Activated naive CD4-positive, alpha-beta T cell treated with anti-CD3 and anti-CD28 coated beads, Interleukin-2, amount 50 U/mL, for 16 hours (primary cell): ENCODE data around the gene GCH1.
"Not testable (repeated sequence)": the region's sequence is repeated elsewhere in the genome, so short reads cannot be mapped to it uniquely, and the experiment has no call there.

Experiments
- DNase-seq: peaks from one replicate; pipeline ENCODE4 v3.0.0-alpha.2; 2020

The GCH1 gene

DNA sequence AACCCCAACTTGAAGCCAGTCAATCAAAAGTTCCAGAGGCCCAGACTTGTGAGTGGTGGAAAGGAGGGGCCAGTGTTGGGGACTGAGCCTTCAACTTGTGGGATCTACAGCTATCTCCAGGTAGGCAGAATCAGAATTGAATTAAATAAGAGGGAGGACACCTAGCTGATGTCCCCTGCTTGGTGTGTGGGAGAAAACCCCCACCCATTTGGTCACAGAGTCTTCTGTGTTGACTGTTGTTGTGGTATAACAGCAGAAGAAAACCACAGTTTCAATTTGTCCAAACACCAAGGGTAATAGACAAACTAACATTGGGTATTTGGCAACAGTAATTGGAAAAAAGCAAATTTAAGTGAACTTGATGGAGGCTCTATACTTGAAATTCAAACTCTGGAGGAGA is 3.4 kb upstream of the GCH1 start:
- DNase-seq = no peak

DNA sequence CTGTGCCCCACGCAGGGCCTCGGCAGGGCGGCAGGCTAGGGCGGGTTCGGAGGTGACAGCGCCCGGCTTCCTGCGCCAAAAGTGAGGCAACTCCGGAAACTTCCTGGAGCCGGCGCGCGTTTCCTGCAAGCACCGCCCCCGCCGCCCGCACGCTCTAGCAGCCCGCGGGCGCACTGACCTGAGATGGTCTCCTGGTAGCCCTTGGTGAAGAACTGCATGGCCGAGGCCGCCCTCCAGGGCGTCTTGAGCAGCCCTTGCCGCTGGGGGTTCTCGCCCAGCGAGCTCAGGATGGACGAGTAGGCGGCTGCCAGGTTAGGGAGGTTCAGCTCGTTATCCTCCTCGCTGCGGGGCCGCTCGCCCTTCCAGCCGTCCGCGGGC is 494 bp downstream of the GCH1 start:
- peak; percentile 74 for DNase-seq

DNA sequence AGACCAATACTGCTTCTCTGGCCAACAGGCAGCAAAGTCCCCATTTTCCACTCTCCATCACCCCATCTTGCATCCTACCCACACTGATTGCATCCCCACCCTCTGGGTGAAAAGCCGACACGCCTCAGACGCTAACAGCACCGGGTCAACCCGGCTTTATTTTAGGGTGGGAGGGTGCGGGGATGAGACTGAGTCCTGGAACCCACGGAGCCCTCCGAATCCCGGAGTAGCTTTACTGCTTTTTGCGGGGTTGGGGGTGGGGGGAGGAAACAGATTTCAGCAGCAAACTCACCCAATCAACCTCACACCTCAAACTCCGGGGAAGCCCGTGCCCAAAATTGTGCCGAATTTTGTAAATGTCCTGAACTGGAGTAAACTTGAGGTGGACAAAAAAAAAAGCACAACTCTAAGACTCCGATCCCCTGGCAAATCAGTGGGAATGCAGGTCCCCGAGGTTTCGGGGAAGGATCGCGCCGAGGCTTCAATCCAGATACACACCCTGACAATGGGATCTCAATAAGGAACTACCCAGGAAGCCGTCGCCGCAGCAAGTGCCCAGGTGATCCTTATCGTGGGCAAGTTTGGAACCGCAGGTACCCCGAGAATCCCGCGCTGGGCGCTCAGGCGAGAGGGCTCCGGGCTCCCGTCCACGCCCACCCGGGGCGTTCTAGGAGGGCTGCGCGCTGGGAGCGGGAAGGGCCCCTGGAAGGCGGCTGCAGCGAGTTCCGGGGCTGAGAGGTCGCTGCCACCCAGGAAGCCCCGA is 1.1 kb downstream of the GCH1 start:
- no peak for DNase-seq

DNA sequence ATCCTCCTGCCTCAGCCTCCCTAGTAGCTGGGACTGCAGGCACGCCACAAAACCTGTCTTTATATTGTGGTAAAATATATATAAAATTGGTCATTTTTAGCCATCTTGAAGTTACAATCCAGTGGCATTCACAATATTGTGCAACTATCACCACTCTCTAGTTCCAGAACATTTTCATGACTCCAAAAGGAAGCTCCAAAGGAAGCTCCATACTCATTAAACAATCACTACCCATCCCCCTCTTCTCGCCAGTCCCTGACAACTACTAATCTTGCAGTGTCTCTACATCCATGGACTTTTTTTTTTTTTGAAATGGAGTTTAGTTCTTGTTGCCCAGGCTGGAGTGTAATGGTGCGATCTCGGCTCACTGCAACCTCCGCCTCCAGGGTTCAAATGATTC is 3.1 kb downstream of the GCH1 start:
- DNase-seq = no peak

DNA sequence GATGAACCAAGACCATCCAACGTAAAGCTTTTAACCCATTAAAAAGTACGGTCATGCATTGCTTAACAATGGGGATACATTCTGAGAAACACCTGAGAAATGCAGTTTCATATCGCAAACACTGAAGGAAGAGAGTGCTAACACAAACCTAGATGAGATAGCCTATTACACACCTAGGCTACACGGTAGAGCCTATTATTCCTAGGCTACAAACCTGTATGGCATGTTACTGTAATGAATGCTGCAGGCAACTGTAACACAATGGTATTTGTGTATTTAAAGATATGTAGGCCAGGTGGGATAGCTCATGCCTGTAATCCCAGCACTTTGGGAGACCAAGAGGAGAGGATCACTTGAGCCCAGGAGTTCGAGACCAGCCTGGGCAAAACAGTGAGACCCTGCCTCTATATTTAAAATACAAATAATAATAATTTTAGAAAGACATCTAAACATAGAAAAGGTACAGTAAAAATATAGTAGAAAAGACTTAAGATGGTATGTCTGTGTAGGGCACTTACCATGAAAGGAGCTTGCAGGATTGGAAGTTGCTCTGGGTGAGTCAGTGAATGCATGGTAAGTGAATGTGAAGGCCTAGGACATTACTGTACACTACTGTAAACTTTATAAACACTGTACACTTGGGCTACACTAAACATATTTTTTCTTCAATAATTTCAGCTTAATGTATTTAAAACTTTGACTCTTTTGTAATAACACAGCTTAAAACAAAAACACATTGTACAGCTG is 4.6 kb downstream of the GCH1 start:
- not testable (repeated sequence) for DNase-seq

DNA sequence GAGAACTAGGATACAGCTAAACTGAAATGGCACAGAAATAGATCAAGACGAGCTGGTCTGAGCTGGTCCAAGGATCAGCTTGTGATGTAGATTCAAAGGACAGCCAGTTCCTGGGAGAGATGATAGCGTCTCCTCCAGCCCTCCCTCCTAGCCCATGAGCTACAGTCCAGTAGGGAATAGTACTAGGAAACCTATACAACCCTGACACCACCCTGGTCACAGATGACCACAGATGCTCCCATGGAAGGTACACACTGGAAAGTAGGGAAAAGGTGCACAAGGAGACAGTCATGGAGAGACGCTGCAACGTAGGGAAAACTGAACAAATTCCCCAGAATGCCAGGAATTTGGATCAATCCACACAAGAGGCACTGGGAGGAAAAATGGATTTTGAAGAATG is 6.9 kb downstream of the GCH1 start:
- no peak for DNase-seq

DNA sequence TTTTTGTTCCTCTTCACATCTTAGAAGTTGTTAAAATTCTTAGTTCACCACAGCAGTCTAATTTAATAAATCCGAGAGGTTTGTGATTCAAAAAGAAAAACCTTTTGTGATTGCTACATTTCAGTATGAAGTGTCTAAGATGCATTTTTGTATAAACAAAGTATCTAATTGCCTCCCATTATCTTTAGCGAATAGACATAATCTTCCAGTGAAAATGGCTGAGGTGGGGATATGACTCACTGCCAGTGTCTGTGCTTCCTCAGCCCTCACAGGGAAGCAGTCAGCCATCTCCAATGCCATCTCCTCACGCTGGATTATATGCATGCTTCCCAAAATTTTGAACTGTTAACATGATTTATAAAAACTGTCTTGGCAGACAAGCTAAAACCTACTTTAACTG is 7.6 kb downstream of the GCH1 start:
- DNase-seq = no peak

DNA sequence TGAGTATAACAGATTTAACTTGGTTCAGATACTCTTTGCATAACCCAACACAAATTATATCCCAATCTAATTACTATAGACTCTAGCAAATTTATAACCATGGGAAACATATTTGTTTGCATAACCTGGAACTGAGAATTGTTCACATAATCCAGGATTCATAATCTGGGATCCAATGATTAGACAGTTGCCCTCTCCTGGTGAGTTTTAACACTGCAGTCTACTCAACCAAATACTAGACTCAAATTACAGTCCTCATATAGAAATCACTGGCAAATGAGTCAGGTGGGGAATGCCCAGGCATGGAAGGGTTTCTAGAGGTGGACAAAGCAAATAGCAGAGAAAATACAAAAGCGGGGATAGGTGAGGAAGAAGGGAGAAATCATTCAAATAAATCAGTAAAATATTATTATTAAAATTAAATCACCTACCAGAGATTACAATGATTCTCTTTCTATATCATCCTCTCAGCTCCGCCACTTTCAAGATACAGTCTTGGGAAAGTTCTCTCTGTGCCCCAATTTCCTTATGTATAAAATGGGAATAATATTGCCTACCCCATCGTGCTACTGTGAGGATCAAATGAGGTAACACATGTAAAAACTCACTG is 9.4 kb downstream of the GCH1 start:
- DNase-seq = peak; percentile 23

DNA sequence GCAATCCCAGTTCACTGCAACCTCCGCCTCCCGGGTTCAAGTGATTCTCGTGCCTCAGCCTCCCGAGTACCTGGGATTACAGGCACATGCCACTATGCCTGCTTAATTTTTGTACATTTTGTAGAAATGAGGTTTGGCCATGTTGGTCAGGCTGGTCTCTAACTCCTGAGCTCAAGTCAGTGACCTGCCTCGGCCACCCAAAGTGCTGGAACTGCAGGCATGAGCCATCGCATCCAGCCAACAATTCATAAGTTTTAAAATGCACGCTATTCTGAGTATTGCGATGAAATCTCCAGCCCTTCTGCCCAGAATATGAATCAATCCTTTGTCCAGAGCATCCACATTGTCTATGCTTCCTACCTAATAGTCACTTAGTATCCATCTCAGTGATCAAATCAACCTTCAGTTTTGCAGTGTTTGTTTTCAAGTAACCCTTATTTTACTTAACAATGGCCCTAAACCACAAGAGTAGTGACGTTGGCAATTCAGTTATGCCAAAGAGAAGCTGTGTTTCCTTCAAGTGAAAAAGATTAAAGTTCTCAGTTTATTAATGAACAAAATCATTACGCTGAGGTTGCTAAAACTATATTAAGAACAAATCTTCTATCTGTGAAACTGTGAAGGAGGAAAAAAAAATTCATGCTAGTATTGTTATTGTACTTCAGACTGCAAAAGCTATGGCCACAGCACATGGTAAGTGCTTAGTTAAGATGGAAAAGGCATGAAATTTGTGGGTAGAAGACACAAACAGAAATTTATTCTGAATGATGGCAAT is 11.0 kb downstream of the GCH1 start:
- DNase-seq = no peak

DNA sequence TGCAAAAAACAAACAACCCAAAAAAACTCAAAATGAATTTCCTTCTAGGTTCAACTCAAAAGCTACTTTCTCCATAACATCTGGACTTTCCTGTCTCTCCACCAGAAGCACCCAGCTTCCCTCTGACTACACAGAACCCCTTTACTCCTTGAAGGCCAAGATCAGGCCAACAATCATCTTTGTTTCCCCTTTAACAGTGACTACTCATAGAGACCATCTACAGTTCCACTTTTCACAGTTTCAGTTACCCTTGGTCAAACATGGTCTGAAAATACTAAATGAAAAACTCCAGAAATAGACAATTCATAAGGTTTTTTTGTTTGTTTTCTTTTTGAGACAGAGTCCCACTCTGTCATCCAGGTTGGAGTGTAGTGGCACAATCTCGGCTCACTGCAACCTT is 11.8 kb downstream of the GCH1 start:
- DNase-seq = no peak

DNA sequence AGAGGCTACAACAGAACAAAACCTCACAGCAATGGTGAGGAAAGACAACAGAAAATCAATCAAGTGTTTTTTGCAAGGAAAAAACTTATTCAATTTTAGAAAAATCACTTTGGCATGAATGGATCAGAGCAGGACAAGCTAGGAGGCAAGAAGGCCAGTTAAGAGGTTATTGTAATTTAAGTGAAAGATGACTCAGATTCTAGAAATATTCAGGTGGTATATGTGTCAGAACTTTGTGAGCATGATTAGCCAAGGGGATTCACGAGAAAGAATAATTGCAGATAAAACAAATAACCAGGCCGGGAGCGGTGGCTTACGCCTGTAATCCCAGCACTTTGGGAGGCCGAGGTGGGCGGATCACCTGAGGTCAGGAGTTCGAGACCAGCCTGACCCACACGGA is 12.7 kb downstream of the GCH1 start:
- no peak for DNase-seq

DNA sequence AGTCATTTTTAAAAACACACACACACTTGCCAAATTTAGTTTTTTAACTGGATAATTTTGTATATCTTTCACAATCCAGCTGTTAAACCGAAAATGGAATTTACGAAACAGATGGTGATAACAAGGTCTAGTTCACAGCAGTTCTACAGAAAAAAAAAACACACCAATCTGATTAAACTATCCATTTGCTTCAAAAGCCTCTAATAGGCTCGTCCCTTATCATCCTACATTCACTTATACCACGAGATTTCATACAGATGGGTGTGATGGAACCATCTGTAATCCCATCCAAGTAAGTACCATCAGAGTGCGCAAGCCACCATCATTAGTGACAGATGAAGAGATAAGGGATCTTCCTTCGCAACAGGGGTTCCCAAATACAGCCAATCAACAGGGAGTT is 20.1 kb downstream of the GCH1 start:
- DNase-seq = no peak

DNA sequence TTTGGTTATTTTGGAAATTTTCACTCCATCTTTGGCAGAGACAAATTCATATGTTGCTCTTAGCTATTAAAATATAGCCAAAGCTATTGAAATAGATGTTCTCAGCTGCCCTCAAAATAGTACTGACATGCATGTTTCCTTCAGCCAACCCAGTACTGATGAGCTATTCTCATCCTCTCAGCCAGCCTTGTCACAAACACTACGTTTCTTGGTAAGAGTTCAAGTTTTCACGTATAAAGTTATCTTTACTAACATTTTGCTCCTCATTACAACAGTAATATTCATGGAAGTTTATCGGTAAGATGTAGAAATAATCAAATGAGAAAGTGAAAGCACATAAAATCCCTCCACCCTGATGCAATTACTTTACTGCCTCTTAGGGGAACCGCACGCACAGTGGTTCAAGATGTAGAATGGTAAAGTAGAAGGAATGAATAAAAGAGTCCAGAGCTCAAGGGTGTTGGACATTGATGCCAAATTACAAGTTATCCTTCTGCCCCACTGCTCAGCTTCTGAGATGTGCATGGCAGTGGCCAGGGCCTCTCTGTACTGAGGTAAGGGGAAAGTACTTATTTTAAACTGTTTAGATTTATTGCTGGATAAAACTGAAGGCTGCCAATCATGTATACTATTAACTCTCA is 20.7 kb downstream of the GCH1 start:
- DNase-seq = peak; percentile 23

DNA sequence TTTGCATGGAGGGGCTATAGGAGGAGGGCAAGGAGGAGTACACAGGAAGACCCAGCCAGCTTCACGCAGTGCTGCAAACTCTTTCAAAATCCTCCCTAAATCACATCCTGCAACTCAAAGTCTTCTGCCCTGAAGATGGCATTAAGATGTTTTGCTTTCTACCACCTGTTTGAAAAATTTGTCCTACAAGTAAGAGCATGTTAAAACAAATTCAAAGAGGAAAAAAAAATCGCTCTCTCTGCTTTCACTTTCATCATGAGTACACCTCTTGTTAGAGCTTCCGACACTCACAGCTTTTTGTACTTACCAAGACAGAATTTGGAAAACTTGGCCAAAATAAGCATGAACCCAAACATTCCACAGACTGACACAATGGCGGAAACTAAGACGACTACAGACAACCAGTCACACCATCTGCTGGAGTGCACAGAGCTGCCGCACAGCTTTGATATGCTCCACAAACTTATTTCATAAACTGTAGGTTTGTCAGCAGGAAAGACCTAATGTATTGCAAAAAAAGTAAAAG is 21.3 kb downstream of the GCH1 start:
- peak; percentile 19 for DNase-seq

DNA sequence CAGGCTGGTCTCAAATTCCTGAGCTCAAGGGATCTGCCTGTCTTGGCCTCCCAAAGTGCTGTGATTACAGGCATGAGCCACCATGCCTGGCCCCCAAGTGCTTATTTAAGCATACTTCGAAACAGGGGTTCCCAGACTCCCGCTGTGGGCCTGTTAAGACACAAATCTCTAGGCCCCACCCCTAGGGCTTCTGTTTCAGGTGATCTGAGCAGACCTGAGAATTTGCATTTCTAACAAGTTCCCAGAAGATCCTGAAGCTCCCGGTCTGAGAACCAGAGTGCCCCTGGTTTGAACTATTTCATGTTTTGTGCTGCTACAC is 25.0 kb downstream of the GCH1 start:
- DNase-seq = no peak

DNA sequence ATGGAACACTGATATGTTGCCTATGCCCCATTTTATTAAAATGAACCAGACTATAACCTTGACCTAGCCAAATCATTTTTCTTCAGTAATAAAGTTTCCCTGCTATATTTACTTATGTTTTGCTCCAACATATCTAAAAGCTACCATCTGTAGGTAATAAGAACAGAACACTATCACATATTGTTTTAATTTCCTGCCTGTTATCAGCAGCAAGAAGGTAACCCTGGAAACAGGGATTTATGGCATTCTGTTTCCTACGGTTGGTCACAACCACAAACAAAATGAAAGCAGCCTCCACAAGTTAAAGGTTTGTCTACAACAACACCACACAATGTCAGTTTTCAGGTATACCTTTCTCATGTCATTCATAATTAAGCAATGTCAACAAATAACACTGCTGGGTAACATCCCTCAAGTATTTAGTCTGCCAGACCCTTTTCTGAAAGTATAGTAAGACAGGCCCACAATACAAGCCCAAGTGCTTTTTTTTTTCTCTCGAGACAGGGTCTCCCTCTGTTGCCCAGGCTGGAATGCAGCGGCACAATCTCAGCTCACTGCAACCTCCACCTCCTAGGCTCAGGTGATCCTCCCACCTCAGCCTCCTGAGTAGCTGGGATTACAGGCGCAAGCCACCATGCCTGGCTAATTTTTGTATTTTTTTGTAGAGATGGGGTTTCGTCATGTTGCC is 25.5 kb downstream of the GCH1 start:
- DNase-seq = no peak

DNA sequence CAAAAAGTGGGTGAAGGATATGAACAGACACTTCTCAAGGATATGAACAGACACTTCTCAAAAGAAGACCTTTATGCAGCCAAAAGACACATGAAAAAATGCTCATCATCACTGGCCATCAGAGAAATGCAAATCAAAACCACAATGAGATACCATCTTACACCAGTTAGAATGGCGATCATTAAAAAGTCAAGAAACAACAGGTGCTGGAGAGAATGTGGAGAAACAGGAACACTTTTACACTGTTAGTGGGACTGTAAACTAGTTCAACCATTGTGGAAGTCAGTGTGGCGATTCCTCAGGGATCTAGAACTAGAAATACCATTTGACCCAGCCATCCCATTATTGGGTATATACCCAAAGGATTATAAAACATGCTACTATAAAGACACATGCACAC is 27.0 kb downstream of the GCH1 start:
- DNase-seq = not testable (repeated sequence)

DNA sequence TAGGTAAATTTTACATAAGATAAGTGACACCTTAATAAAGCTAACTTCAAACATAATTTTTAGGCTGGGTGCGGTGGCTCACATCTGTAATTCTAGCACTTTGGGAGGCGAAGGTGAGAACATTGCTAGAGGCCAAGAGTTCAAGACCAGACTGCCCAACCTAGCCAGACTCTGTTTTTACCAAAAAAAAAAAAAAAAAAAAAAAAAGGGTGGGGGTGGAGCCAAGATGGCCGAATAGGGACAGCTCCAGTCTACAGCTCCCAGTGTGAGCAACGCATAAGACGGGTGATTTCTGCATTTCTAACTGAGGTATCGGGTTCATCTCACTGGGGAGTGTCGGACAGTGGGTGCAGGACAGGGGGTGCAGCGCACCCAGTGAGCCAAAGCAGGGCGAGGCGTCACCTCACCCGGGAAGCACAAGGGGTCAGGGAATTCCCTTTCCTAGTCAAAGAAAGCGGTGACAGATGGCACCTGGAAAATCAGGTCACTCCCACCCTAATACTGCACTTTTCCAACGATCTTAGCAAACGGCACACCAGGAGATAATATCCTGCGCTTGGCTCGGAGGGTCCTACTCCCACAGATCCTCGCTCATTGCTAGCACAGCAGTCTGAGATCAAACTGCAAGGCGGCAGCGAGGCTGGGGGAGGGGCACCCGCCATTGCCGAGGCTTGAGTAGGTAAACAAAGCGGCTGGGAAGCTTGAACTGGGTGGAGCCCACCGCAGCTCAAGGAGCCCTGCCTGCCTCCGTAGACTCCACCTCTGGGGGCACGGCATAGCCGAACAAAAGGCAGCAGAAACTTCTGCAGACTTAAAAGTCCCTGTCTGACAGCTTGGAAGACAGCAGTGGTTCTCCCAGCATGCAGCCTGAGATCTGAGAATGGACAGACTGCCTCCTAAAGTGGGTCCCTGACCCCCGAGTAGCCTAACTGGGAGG is 32.2 kb downstream of the GCH1 start:
- DNase-seq = not testable (repeated sequence)

DNA sequence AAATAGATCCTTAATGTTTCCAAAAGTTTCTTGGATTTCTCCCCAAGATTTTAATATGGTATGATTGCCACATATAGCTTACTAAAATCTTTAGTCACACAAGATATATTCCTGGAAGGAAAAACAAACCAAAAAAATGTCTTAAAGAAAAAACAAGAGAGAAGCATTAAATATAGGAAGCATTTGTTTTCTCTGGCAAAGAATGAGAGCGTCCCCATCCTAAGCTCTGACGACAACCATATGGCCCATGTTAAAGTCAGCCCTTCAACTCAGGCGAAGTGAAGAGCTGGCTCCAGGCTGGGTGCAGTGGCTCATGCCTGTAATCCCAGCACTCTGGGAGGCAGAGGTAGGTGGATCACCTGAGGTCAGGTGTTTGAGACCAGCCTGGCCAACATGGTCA is 35.6 kb downstream of the GCH1 start:
- DNase-seq = no peak

DNA sequence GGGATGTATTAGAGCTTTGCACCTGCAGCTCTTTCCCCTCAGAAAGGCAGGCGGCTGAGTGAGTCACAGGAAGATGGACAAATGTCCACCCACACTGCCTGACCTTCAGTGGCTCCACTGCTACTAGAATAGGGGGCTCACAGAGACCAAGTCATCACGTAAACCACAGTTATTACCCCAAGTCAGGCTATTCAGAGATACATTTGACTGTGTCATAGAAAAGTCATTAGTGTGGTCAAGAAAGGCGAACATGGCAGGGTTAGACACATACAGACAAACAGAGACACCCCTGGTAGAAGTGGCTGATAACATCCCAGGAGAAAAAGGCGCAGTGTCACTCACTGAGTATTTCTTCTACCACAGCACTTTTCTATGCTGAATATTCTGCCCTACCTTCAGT is 36.0 kb downstream of the GCH1 start:
- no peak for DNase-seq

DNA sequence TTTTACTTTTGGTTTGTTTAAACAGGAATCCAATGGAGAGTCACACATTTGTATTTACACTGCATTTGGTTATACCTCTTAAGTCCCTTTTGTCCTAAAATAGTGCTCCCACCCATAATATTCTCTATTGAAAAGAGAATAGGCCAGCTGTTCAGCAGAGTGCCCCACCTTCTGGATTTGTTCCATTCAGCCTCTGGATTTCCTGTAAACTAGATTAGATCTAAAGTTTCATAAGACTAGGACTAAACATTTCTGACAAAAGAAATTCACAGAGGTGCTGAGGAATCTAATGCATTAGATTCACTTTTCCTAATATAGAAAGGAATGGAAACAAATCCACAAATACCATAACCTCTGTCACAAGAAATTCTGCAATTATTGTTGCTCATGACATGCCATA is 38.1 kb downstream of the GCH1 start:
- no peak for DNase-seq
